Epithelial cell of esophagus (primary cell): Measurements from ENCODE around the gene WNT4.

Source experiments
- DNase-seq: peaks from one replicate; pipeline ENCODE4 v3.0.0; 2010; ENCODE audit warnings: low read depth
- H3K4me3 ChIP-seq: 2 replicates; pipeline ENCODE4 v1.5.1; 2011; ENCODE audit warnings: mild to moderate bottlenecking, low read length, control low read depth
- TF ChIP-seq, protein P1 (sequence below): IDR thresholded peaks from 2 replicates; pipeline ENCODE4 v1.5.1; 2011; ENCODE audit warnings: low read depth, mild to moderate bottlenecking, low read length, control low read depth, inconsistent platforms; ENCODE audit not compliant: insufficient read depth; ENCODE audit errors: missing control alignments

Gene WNT4

GRCh38 chr1:22121421-22121911 lies 21.4 kb downstream of the WNT4 start:
- TF ChIP-seq, protein P1, sequence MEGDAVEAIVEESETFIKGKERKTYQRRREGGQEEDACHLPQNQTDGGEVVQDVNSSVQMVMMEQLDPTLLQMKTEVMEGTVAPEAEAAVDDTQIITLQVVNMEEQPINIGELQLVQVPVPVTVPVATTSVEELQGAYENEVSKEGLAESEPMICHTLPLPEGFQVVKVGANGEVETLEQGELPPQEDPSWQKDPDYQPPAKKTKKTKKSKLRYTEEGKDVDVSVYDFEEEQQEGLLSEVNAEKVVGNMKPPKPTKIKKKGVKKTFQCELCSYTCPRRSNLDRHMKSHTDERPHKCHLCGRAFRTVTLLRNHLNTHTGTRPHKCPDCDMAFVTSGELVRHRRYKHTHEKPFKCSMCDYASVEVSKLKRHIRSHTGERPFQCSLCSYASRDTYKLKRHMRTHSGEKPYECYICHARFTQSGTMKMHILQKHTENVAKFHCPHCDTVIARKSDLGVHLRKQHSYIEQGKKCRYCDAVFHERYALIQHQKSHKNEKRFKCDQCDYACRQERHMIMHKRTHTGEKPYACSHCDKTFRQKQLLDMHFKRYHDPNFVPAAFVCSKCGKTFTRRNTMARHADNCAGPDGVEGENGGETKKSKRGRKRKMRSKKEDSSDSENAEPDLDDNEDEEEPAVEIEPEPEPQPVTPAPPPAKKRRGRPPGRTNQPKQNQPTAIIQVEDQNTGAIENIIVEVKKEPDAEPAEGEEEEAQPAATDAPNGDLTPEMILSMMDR, result no peak
- H3K4me3 ChIP-seq, result no peak overlapping the region
- DNase-seq, result no peak

GRCh38 chr1:22120469-22120790 lies 22.5 kb downstream of the WNT4 start:
- DNase-seq, result no peak
- TF ChIP-seq, protein P1, result no peak
- no peak overlapping the region for H3K4me3 ChIP-seq

DNA sequence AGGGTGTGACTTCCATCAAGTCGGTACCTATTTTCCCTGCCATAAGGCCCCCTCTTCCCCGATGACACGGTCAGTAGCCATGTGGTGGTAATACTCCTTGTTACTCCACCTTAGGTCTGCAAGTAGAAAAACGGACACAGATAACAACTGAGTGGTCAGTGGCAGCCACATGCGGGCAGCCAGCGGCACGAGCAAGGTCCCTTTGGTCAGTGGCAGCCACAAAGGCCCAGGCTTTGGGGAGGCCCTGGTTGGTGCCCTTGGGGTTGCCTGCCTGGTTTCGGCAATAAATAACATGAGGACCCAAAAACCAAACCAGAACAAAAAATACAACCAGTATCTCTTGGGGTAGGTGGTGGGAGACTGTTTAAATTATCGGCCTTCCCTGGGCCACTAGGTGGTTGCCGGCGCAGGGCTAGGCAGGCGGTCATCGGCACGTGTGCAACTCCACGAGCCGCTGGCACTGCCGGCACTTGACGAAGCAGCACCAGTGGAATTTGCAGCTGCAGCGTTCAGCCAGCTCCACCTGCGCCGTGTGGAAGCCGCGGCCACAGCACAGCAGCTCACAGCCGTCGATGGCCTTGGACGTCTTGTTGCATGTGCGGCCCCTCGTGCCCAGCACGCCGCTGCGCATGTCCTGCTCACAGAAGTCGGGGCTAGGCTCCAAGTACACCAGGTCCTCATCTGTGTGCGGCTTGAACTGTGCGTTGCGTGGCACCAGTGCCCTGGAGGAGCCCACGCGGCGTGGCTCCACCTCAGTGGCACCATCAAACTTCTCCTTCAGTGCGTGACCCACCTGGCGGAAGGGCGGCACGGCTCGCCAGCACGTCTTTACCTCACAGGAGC lies 23.1 kb downstream of the WNT4 start:
- TF ChIP-seq, protein P1, result no peak
- DNase-seq, result no peak
- H3K4me3 ChIP-seq, result no peak overlapping the region

GRCh38 chr1:22118291-22118992 lies 24.5 kb downstream of the WNT4 start:
- no peak for DNase-seq
- TF ChIP-seq, protein P1, result no peak
- H3K4me3 ChIP-seq, result no peak overlapping the region

GRCh38 chr1:22117851-22118250 lies 25.0 kb downstream of the WNT4 start:
- TF ChIP-seq, protein P1, result no peak
- no peak overlapping the region for H3K4me3 ChIP-seq
- DNase-seq, result no peak

GRCh38 chr1:22117238-22117637 lies 25.7 kb downstream of the WNT4 start:
- TF ChIP-seq, protein P1, result no peak
- H3K4me3 ChIP-seq, result no peak overlapping the region
- no peak for DNase-seq
